HEK293 (cell line): ENCODE measurements around the gene PLEKHG3.

Experiments
- CTCF ChIA-PET: fragments of 350-600 bp; formaldehyde crosslinking; extraction: SDS; loops from one replicate; lab custom pipeline; 2021; ENCODE audit warnings: antibody characterized with exemption; lab: Yijun Ruan, JAX
- POLR2A ChIA-PET: fragments of 300-600 bp; formaldehyde crosslinking; extraction: SDS; loops from one replicate; lab custom pipeline; 2020; ENCODE audit warnings: antibody characterized with exemption, inconsistent platforms; lab: Yijun Ruan, JAX
- H3K27ac ChIP-seq: fragments of 200-500 bp; sonication (Bioruptor generic); 2 replicates; pipeline ENCODE4 v1.5.1; 2014; ENCODE audit warnings: low read depth, low read length, control low read depth, inconsistent platforms; ENCODE audit errors: extremely low read depth
- H3K36me3 ChIP-seq, 2 experiments: fragments of 200-500 bp in 1 of 2; sonication (Bioruptor generic) in 1 of 2; 1 replicate in 1 of 2; 2 replicates in 1 of 2; pipeline ENCODE4 v1.5.1; 2014 to 2017; ENCODE audit warnings: inconsistent platforms in 2 of 2, low read length in 2 of 2; ENCODE audit not compliant: control insufficient read depth in 2 of 2, insufficient read depth in 1 of 2
- H3K4me1 ChIP-seq: fragments of 200-500 bp; sonication (Bioruptor generic); 2 replicates; pipeline ENCODE4 v1.5.1; 2014; ENCODE audit warnings: mild to moderate bottlenecking, low read length, inconsistent platforms; ENCODE audit not compliant: control insufficient read depth, insufficient read depth
- H3K4me3 ChIP-seq: 2 replicates; pipeline ENCODE4 v1.5.1; 2011; ENCODE audit warnings: low read depth, mild to moderate bottlenecking, control low read depth, low read length, moderate library complexity
- H3K9me3 ChIP-seq: fragments of 200-500 bp; sonication (Bioruptor generic); 2 replicates; pipeline ENCODE4 v1.5.1; 2014; ENCODE audit warnings: low read depth, low read length, inconsistent platforms; ENCODE audit not compliant: control insufficient read depth, insufficient read depth
- IKZF3 ChIP-seq: fragments of 450-650 bp; IDR thresholded peaks from 2 replicates; pipeline ENCODE4 v1.5.0; 2018; ENCODE audit warnings: missing biosample characterization, mild to moderate bottlenecking, missing genetic modification characterization, moderate library complexity
- KLF9 ChIP-seq: fragments of 450-650 bp; formaldehyde crosslinking; IDR thresholded peaks from 2 replicates; pipeline ENCODE4 v1.5.1; 2016; ENCODE audit warnings: missing biosample characterization, missing genetic modification characterization, low read depth
- MZF1 ChIP-seq: fragments of 450-650 bp; formaldehyde crosslinking; IDR thresholded peaks from 2 replicates; pipeline ENCODE4 v1.5.1; 2017; ENCODE audit warnings: missing biosample characterization, missing genetic modification characterization, borderline replicate concordance
- PBX3 ChIP-seq: sonication (generic); formaldehyde crosslinking; IDR thresholded peaks from 2 replicates; pipeline ENCODE4 v1.8.1; 2022; ENCODE audit warnings: mild to moderate bottlenecking, moderate library complexity, missing genetic modification reagents
- RBAK ChIP-seq: fragments of 450-650 bp; formaldehyde crosslinking; IDR thresholded peaks from 2 replicates; pipeline ENCODE4 v1.5.1; 2016; ENCODE audit warnings: missing biosample characterization, missing genetic modification characterization
- ZBTB17 ChIP-seq: fragments of 450-650 bp; formaldehyde crosslinking; IDR thresholded peaks from 2 replicates; pipeline ENCODE4 v1.5.1; 2016; ENCODE audit warnings: missing biosample characterization, missing genetic modification characterization
- ZBTB8A ChIP-seq: fragments of 450-650 bp; formaldehyde crosslinking; IDR thresholded peaks from 2 replicates; pipeline ENCODE4 v1.5.1; 2016; ENCODE audit warnings: missing biosample characterization, missing genetic modification characterization
- ZFP3 ChIP-seq: fragments of 450-650 bp; formaldehyde crosslinking; IDR thresholded peaks from 2 replicates; pipeline ENCODE4 v1.5.1; 2016; ENCODE audit warnings: low read depth, missing biosample characterization, missing genetic modification characterization
- ZNF10 ChIP-seq: fragments of 450-650 bp; formaldehyde crosslinking; IDR thresholded peaks from 2 replicates; pipeline ENCODE4 v1.5.1; 2017; ENCODE audit warnings: missing biosample characterization, missing genetic modification characterization
- ZNF157 ChIP-seq: fragments of 450-650 bp; formaldehyde crosslinking; IDR thresholded peaks from 2 replicates; pipeline ENCODE4 v1.5.1; 2016; ENCODE audit warnings: missing biosample characterization, missing genetic modification characterization
- ZNF211 ChIP-seq: fragments of 450-650 bp; formaldehyde crosslinking; IDR thresholded peaks from 2 replicates; pipeline ENCODE4 v1.5.1; 2016; ENCODE audit warnings: low read depth, missing biosample characterization, missing genetic modification characterization
- ZNF221 ChIP-seq: fragments of 450-650 bp; formaldehyde crosslinking; IDR thresholded peaks from 2 replicates; pipeline ENCODE4 v1.5.1; 2017; ENCODE audit warnings: missing biosample characterization, missing genetic modification characterization, borderline replicate concordance
- ZNF248 ChIP-seq: fragments of 450-650 bp; formaldehyde crosslinking; IDR thresholded peaks from 2 replicates; pipeline ENCODE4 v1.5.1; 2017; ENCODE audit warnings: missing biosample characterization, missing genetic modification characterization
- ZNF324 ChIP-seq: fragments of 450-650 bp; formaldehyde crosslinking; IDR thresholded peaks from 2 replicates; pipeline ENCODE4 v1.5.1; 2016; ENCODE audit warnings: missing biosample characterization, missing genetic modification characterization
- ZNF510 ChIP-seq: fragments of 450-650 bp; formaldehyde crosslinking; IDR thresholded peaks from 2 replicates; pipeline ENCODE4 v1.5.1; 2018; ENCODE audit warnings: mild to moderate bottlenecking, missing genetic modification characterization, missing biosample characterization; ENCODE audit not compliant: insufficient replicate concordance
- ZNF514 ChIP-seq: fragments of 450-650 bp; formaldehyde crosslinking; IDR thresholded peaks from 2 replicates; pipeline ENCODE4 v1.5.1; 2016; ENCODE audit warnings: missing biosample characterization, missing genetic modification characterization
- ZNF521 ChIP-seq: fragments of 450-650 bp; formaldehyde crosslinking; IDR thresholded peaks from 2 replicates; pipeline ENCODE4 v1.5.1; 2017; ENCODE audit warnings: missing biosample characterization, mild to moderate bottlenecking, missing genetic modification characterization
- ZNF549 ChIP-seq: fragments of 450-650 bp; IDR thresholded peaks from 2 replicates; pipeline ENCODE4 v1.5.1; 2018; ENCODE audit warnings: missing biosample characterization, missing genetic modification characterization, mild to moderate bottlenecking, inconsistent platforms, moderate library complexity
- ZNF660 ChIP-seq: fragments of 450-650 bp; IDR thresholded peaks from 2 replicates; pipeline ENCODE4 v1.5.1; 2018; ENCODE audit warnings: missing biosample characterization, mild to moderate bottlenecking, missing genetic modification characterization
- ZNF777 ChIP-seq: fragments of 450-650 bp; formaldehyde crosslinking; IDR thresholded peaks from 2 replicates; pipeline ENCODE4 v1.5.1; 2017; ENCODE audit warnings: missing biosample characterization, missing genetic modification characterization, borderline replicate concordance
- TF ChIP-seq, protein P1 (sequence below): fragments of 450-650 bp; formaldehyde crosslinking; IDR thresholded peaks from 2 replicates; pipeline ENCODE4 v1.5.0; 2017; ENCODE audit warnings: missing biosample characterization, missing genetic modification characterization, borderline replicate concordance
- TF ChIP-seq, protein P2 (sequence below): fragments of 450-650 bp; formaldehyde crosslinking; IDR thresholded peaks from 2 replicates; pipeline ENCODE4 v1.5.1; 2016; ENCODE audit warnings: missing biosample characterization, missing genetic modification characterization

Gene PLEKHG3

GRCh38 chr14:64753374-64753773, 49.1 kb downstream of the PLEKHG3 start (continued):
- TF ChIP-seq ZNF10 (tag by site-specific recombination) (no peak), ZBTB17 (tag by site-specific recombination) (no peak), ZNF510 (no peak)

DNA sequence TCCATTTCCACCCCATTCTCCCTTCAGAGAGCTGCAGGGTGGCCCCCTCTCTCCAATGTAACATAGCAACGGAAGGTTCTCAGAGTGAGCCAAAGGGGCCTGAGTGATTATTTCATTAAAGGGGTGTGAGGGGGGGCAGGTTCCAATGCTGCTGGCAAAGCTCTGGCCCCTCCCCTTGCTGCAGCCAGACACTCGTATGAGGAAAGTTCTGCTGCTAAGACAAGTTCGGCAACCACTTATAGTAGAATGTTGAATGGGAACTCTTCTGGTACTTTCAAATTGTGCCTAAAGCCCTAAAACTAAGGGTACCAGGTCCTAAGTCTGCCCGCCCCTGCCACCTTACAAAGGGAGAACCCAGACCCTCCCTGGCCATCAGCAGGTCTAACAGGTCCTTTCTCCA, 49.8 kb downstream of the PLEKHG3 start:
- ChIA-PET CTCF (no interaction called here), POLR2A (no interaction called here)
- Histone ChIP-seq H3K36me3 (no peaks in the 10 kb centered on the region), H3K9me3 (no peaks in the 10 kb centered on the region), H3K4me3 (no peak overlapping the region), H3K4me1 (peaks cover 11% of the 10 kb centered on the region), H3K27ac (no peak overlapping the region)
- TF ChIP-seq ZNF324 (tag by site-specific recombination) (no peak), ZNF660 (tag by site-specific recombination) (no peak), ZNF521 (no peak), ZNF157 (no peak), ZNF211 (tag by site-specific recombination) (no peak), KLF9 (no peak)

DNA sequence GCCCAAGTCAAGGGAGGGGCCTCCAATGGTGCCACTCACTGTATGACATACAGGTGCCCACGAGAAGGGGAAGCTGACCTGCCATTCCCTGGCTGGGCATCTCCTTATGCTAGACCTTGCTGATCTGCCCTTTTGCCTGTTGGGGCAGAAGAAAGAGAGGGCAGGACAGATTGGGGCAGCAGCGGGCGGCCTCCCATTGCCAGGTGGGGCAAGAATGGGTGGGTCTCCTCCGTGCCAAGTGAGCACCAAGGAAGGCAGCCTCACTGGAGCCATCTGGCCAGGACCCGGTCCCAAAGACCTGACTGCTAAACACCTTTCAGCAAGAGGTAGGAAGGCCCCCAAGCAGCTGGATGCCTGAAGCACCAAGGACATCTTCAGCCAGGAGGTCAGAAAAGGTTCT, 50.5 kb downstream of the PLEKHG3 start:
- no peak overlapping the region for H3K27ac ChIP-seq
- TF ChIP-seq ZBTB8A (tag by site-specific recombination) (no peak), ZNF777 (no peak), ZNF549 (tag by site-specific recombination) (no peak), ZNF514 (no peak), IKZF3 (tag by site-specific recombination) (no peak), MZF1 (tag by site-specific recombination) (no peak), RBAK (tag by site-specific recombination) (no peak), ZNF221 (tag by site-specific recombination) (no peak), ZFP3 (tag by site-specific recombination) (no peak), PBX3 (no peak), ZNF248 (tag by site-specific recombination) (no peak)
- TF ChIP-seq, protein P1, sequence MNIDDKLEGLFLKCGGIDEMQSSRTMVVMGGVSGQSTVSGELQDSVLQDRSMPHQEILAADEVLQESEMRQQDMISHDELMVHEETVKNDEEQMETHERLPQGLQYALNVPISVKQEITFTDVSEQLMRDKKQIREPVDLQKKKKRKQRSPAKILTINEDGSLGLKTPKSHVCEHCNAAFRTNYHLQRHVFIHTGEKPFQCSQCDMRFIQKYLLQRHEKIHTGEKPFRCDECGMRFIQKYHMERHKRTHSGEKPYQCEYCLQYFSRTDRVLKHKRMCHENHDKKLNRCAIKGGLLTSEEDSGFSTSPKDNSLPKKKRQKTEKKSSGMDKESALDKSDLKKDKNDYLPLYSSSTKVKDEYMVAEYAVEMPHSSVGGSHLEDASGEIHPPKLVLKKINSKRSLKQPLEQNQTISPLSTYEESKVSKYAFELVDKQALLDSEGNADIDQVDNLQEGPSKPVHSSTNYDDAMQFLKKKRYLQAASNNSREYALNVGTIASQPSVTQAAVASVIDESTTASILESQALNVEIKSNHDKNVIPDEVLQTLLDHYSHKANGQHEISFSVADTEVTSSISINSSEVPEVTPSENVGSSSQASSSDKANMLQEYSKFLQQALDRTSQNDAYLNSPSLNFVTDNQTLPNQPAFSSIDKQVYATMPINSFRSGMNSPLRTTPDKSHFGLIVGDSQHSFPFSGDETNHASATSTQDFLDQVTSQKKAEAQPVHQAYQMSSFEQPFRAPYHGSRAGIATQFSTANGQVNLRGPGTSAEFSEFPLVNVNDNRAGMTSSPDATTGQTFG (tag by site-specific recombination): no peak
- TF ChIP-seq, protein P2, sequence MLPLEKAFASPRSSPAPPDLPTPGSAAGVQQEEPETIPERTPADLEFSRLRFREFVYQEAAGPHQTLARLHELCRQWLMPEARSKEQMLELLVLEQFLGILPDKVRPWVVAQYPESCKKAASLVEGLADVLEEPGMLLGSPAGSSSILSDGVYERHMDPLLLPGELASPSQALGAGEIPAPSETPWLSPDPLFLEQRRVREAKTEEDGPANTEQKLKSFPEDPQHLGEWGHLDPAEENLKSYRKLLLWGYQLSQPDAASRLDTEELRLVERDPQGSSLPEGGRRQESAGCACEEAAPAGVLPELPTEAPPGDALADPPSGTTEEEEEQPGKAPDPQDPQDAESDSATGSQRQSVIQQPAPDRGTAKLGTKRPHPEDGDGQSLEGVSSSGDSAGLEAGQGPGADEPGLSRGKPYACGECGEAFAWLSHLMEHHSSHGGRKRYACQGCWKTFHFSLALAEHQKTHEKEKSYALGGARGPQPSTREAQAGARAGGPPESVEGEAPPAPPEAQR (tag by site-specific recombination): no peak
- H3K36me3 ChIP-seq: no peaks in the 10 kb centered on the region
- POLR2A ChIA-PET: interaction anchor here (1.1 kb wide), 1 partner anchor 214 kb away, joined by 3 read pairs; the partner anchor contains the start of gene HSPA2
- no peaks in the 10 kb centered on the region for H3K9me3 ChIP-seq
- CTCF ChIA-PET: interaction anchor here (0.6 kb wide), 1 partner anchor 12 kb away, joined by 3 read pairs; no protein-coding TSS in a partner anchor
- no peak overlapping the region for H3K4me3 ChIP-seq
- peaks cover 13% of the 10 kb centered on the region for H3K4me1 ChIP-seq
